Loucy (cell line): ENCODE measurements around the gene FMNL2.

Experiments
- CTCF ChIP-seq: fragments of 200-600 bp; sonication (generic); conservative IDR thresholded peaks from 2 replicates; pipeline ENCODE4 v1.5.1; 2014; ENCODE audit warnings: mild to moderate bottlenecking, antibody characterized with exemption, low read length
- EZH2phosphoT487 ChIP-seq: fragments of 200-600 bp; IDR thresholded peaks from 2 replicates; pipeline ENCODE4 v1.6.1; 2018; ENCODE audit warnings: antibody characterized with exemption, mild to moderate bottlenecking, moderate library complexity, borderline replicate concordance

DNA sequence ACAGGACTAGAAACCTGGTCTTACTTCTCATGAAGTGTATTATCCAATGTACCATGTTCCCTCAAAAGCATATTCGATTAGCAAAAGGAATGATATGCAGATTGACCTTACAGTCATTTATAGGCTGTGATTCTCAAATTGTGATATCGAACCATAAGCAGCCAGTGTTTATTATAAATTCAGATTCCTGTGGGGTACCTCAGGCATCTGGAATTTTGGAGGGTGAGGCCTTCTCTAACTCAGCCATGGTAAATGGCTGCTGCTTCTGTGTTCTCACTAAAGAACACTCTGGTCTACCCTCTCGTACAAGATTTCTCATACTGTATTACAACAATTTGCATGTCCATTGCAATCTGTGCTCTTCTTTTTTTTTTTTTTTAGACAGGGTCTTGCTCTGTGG lies 297.8 kb downstream of the FMNL2 start:
- TF ChIP-seq EZH2phosphoT487 (no peak), CTCF (no peak)
